BE2C (cell line): Measurements from ENCODE around the gene ZNF511.

Experiments
- DNase-seq: peaks from one replicate; pipeline ENCODE4 v3.0.0-alpha.2; 2020
- H3K27me3 ChIP-seq: fragments of 250-450 bp; sonication (Bioruptor Pico); 2 replicates; pipeline ENCODE4 v1.5.1; 2020; ENCODE audit warnings: mild to moderate bottlenecking
- H3K36me3 ChIP-seq: fragments of 250-450 bp; sonication (Bioruptor Pico); 2 replicates; pipeline ENCODE4 v1.5.1; 2020; ENCODE audit warnings: mild to moderate bottlenecking
- H3K4me1 ChIP-seq: fragments of 250-450 bp; sonication (Bioruptor Pico); 2 replicates; pipeline ENCODE4 v1.5.1; 2020
- H3K4me3 ChIP-seq: 2 replicates; pipeline ENCODE4 v1.5.1; 2011; ENCODE audit warnings: low read depth, low read length
- H3K9me3 ChIP-seq: fragments of 250-450 bp; sonication (Bioruptor Pico); 2 replicates; pipeline ENCODE4 v1.5.1; 2020
- CTCF ChIP-seq: IDR thresholded peaks from 2 replicates; pipeline ENCODE4 v1.5.1; 2012; ENCODE audit warnings: mild to moderate bottlenecking, low read depth, low read length

The ZNF511 gene

GRCh38 chr10:133272964-133273420 lies 35.7 kb upstream of the ZNF511 start:
- no peaks in the 10 kb centered on the region for H3K9me3 ChIP-seq
- no peaks in the 10 kb centered on the region for H3K36me3 ChIP-seq
- H3K4me3 ChIP-seq: no peak overlapping the region
- no peak for DNase-seq
- peaks cover 18% of the 10 kb centered on the region for H3K27me3 ChIP-seq
- TF ChIP-seq CTCF: no peak
- peaks cover 3% of the 10 kb centered on the region; the same call in 1 of the 2 replicates for H3K4me1 ChIP-seq

DNA sequence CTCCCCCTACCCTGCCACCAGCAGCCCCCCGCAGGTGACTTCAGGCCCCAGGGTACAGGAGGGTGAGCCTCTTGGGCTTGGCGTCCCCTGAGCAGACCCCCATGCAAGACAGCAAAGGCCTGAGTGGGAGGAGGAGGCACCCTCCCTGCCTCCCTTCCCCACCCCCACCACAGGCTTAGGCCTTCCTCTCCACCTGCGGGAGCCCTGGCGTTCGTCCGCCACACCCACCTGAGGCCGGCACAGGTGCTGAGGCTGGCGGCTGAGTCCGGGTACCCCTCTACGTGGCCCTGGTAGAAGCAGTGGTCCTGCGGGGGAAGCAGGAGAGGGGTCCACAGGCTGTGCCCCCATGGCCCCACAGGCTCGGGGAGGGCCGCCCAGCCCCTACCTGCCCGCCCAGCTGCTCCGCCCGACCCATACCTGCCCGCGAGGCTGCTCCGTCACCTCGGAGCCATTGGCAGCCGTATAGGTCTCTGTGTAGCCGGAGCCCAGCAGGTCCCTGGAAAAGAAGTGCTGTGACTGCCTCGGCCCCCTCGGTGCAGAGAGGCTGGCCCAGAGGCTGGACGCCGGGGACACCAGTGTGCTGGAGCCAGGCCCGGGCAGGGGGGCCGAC lies 35.1 kb upstream of the ZNF511 start:
- TF ChIP-seq CTCF: no peak
- no peak overlapping the region for H3K4me3 ChIP-seq
- no peaks in the 10 kb centered on the region for H3K36me3 ChIP-seq
- peaks cover 18% of the 10 kb centered on the region for H3K27me3 ChIP-seq
- no peaks in the 10 kb centered on the region for H3K9me3 ChIP-seq
- no peak for DNase-seq
- H3K4me1 ChIP-seq: peaks cover 3% of the 10 kb centered on the region; the same call in 1 of the 2 replicates

- no peaks in the 10 kb centered on the region for H3K9me3 ChIP-seq
Observed at GRCh38 chr10:133274751-133275683, 33.7 kb upstream of the ZNF511 start.

DNA sequence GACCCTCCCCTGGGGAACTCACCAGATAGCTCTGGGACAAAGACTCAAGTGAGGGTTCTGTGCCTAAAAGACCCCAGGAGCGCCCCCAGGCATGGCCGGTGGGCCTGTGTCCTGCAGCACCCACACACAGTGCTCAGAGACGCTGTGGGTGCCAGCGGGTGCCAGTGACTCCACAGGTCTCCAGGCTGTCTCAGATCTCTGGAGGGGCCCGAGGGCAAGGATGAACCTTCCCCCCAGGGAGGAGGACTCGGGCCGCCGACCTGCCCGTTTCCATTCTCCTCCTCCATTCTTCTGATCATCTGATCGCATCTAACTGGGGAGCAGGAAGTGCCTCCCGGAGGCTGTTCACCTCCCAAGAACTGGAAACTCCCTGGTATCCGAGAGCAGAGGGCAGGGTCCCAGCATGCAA lies 33.0 kb upstream of the ZNF511 start:
- no peak for DNase-seq
- H3K27me3 ChIP-seq: peaks cover 18% of the 10 kb centered on the region
- peaks cover 3% of the 10 kb centered on the region; the same call in 1 of the 2 replicates for H3K4me1 ChIP-seq
- H3K9me3 ChIP-seq: no peaks in the 10 kb centered on the region
- H3K4me3 ChIP-seq: no peak overlapping the region
- H3K36me3 ChIP-seq: peaks cover 3% of the 10 kb centered on the region; the same call in 1 of the 2 replicates
- TF ChIP-seq CTCF: no peak

More at GRCh38 chr10:133274751-133275683, 33.7 kb upstream of the ZNF511 start:
- DNase-seq: no peak
- TF ChIP-seq CTCF: no peak
- H3K36me3 ChIP-seq: peaks cover 3% of the 10 kb centered on the region; the same call in 1 of the 2 replicates
- peaks cover 3% of the 10 kb centered on the region; the same call in 1 of the 2 replicates for H3K4me1 ChIP-seq
- H3K4me3 ChIP-seq: no peak overlapping the region
- peaks cover 18% of the 10 kb centered on the region for H3K27me3 ChIP-seq

DNA sequence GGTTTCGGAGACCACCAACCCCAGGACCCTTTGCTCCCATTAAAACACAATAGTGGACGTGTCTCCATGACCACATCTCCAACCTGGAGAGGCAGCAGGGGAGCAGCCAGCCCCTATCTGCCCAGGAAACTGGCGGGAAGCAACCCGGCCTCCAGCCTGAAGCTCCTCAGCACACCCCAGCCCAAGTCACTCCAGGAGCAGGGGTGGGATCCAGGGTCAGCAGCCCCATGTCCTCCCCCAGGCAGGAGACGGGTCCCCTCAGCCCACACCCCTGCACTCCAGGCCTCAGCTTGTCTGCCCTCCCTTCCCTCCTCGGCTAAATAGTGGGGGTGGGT lies 32.6 kb upstream of the ZNF511 start:
- H3K4me3 ChIP-seq: no peak overlapping the region
- peaks cover 3% of the 10 kb centered on the region; the same call in 1 of the 2 replicates for H3K36me3 ChIP-seq
- TF ChIP-seq CTCF: no peak
- H3K27me3 ChIP-seq: peaks cover 18% of the 10 kb centered on the region
- H3K4me1 ChIP-seq: peaks cover 3% of the 10 kb centered on the region; the same call in 1 of the 2 replicates
- no peak for DNase-seq
- no peaks in the 10 kb centered on the region for H3K9me3 ChIP-seq
